K562 (cell line): ENCODE data around the gene ERVFRD-1. TPM values are rescaled to one million over a fixed set of nuclear protein-coding genes. Genes with fewer than 3 reads are reported as not detected.

Source experiments
- ATF3 ChIP-seq, 2 experiments: fragments of 450-650 bp in 1 of 2; sonication (generic) in 1 of 2; formaldehyde crosslinking in 1 of 2; IDR thresholded peaks in 1 of 2; conservative IDR thresholded peaks in 1 of 2; 2 replicates each; pipeline versions ENCODE4 v1.6.1 to v1.8.1; 2016 to 2023; ENCODE audit warnings: mild to moderate bottlenecking in 2 of 2, moderate library complexity in 2 of 2, inconsistent platforms in 1 of 2, missing genetic modification reagents in 1 of 2
- CBFA2T3 ChIP-seq: fragments of 450-650 bp; IDR thresholded peaks from 2 replicates; pipeline ENCODE4 v1.6.1; 2017
- CCAR2 ChIP-seq: fragments of 200-400 bp; formaldehyde crosslinking; IDR thresholded peaks from 2 replicates; pipeline ENCODE4 v1.6.1; 2017; ENCODE audit warnings: mild to moderate bottlenecking, low read depth, low read length
- DPF2 ChIP-seq: fragments of 450-650 bp; IDR thresholded peaks from 2 replicates; pipeline ENCODE4 v1.6.1; 2016
- FOS ChIP-seq: IDR thresholded peaks from 3 replicates; pipeline ENCODE4 v1.6.1; 2011; ENCODE audit not compliant: insufficient read length; ENCODE audit errors: extremely low read depth
- FOXK2 ChIP-seq, 2 experiments: fragments of 450-650 bp; IDR thresholded peaks in 1 of 2; conservative IDR thresholded peaks in 1 of 2; 2 replicates each; pipeline ENCODE4 v1.6.1; 2016; ENCODE audit warnings: low read depth in 2 of 2, mild to moderate bottlenecking in 1 of 2
- HNRNPH1 ChIP-seq: fragments of 200-400 bp; formaldehyde crosslinking; optimal IDR thresholded peaks from 2 replicates; pipeline ENCODE3; 2017; ENCODE audit warnings: low read depth, mild to moderate bottlenecking, low read length, moderate library complexity
- IRF9 ChIP-seq: fragments of 450-650 bp; IDR thresholded peaks from 2 replicates; pipeline ENCODE4 v1.6.1; 2016; ENCODE audit warnings: missing biosample characterization, missing genetic modification characterization
- MECOM ChIP-seq: fragments of 250-450 bp; sonication (Bioruptor Pico); IDR thresholded peaks from 2 replicates; pipeline ENCODE4 v1.8.0; 2022; ENCODE audit warnings: inconsistent platforms
- MED1 ChIP-seq: sonication (generic); formaldehyde crosslinking; IDR thresholded peaks from 2 replicates; pipeline ENCODE4 v1.8.1; 2023; ENCODE audit warnings: missing genetic modification reagents, borderline replicate concordance
- MEF2D ChIP-seq: conservative IDR thresholded peaks from 2 replicates; pipeline ENCODE4 v1.6.1; 2016; ENCODE audit warnings: low read depth, missing genetic modification characterization, missing compliant biosample characterization
- MEIS2 ChIP-seq: fragments of 450-650 bp; IDR thresholded peaks from 2 replicates; pipeline ENCODE4 v1.6.1; 2014; ENCODE audit warnings: mild to moderate bottlenecking; ENCODE audit not compliant: partially characterized antibody
- MTA2 ChIP-seq: fragments of 450-650 bp; IDR thresholded peaks from 2 replicates; pipeline ENCODE4 v1.6.1; 2016; ENCODE audit warnings: low read depth
- NCOA4 ChIP-seq: fragments of 450-650 bp; IDR thresholded peaks from 2 replicates; pipeline ENCODE4 v1.6.1; 2018; ENCODE audit warnings: mild to moderate bottlenecking; ENCODE audit not compliant: partially characterized antibody
- NFE2L1 ChIP-seq: fragments of 450-650 bp; IDR thresholded peaks from 2 replicates; pipeline ENCODE4 v1.6.1; 2016; ENCODE audit warnings: missing genetic modification characterization, low read depth, mild to moderate bottlenecking, missing compliant biosample characterization, moderate library complexity, borderline replicate concordance
- NFIX ChIP-seq: fragments of 250-450 bp; sonication (Bioruptor Pico); IDR thresholded peaks from 2 replicates; pipeline ENCODE4 v1.4.0; 2020; ENCODE audit warnings: low read depth, mild to moderate bottlenecking, moderate library complexity
- NFXL1 ChIP-seq: fragments of 450-650 bp; formaldehyde crosslinking; IDR thresholded peaks from 2 replicates; pipeline ENCODE4 v1.4.0; 2021; ENCODE audit warnings: mild to moderate bottlenecking
- RBM39 ChIP-seq: fragments of 200-400 bp; formaldehyde crosslinking; optimal IDR thresholded peaks from 2 replicates; pipeline ENCODE3; 2018; ENCODE audit warnings: low read depth, low read length
- RCOR1 ChIP-seq, 2 experiments: IDR thresholded peaks; 2 replicates each; pipeline ENCODE4 v1.6.1; 2012; ENCODE audit warnings: low read depth in 2 of 2, low read length in 2 of 2, borderline replicate concordance in 1 of 2, improper control_type of control experiment in 1 of 2
- TCF15 ChIP-seq: fragments of 250-450 bp; sonication (Bioruptor Pico); IDR thresholded peaks from 2 replicates; pipeline ENCODE4 v1.8.0; 2022; ENCODE audit warnings: moderate library complexity, mild to moderate bottlenecking, inconsistent platforms
- THAP7 ChIP-seq: fragments of 250-450 bp; sonication (Bioruptor Pico); IDR thresholded peaks from 2 replicates; pipeline ENCODE4 v1.5.0; 2021
- ZNF165 ChIP-seq: fragments of 250-450 bp; sonication (Bioruptor Pico); IDR thresholded peaks from 2 replicates; pipeline ENCODE4 v1.4.0; 2020; ENCODE audit warnings: borderline replicate concordance
- ZNF589 ChIP-seq: fragments of 200-800 bp; sonication (Bioruptor generic); IDR thresholded peaks from 2 replicates; pipeline ENCODE4 v1.6.1; 2016; ENCODE audit warnings: low read depth, missing genetic modification characterization, missing compliant biosample characterization
- polyA plus RNA-seq, 8 experiments: library from polyadenylated mRNA; depleted of rRNA in 4 of 8; stranded (reverse) in 5 of 8; unstranded in 3 of 8; fragments of >200 nt; fragmentation: Nextera tagmentation in 2 of 8; fragmentation: Illumina TruSeq in 1 of 8; extraction: Ambion mirVana in 2 of 8; extraction: Trizol in 1 of 8; gene quantifications; 2 replicates each; pipeline versions ENCODE4 v1.2.1 to v1.2.3, GENCODE V29; 2011 to 2014; ENCODE audit warnings: inconsistent platforms in 1 of 8, missing spikeins in 1 of 8
- total RNA-seq, 7 experiments: library from RNA; depleted of rRNA in 6 of 7; stranded (reverse); fragments of >200 nt in 6 of 7; fragmentation: Illumina TruSeq in 2 of 7; extraction: Trizol in 2 of 7; gene quantifications; 2 replicates each; pipeline versions ENCODE4 v1.2.1 to v1.2.3, GENCODE V29; 2011 to 2021; ENCODE audit warnings: low replicate concordance in 1 of 7

Gene ERVFRD-1
- total and polyA plus RNA-seq, 9 of the 15 experiments (the other 6 are each of a cell fraction or from before 2014, with no cell fraction given): 0.05 to 0.14 (median 0.09) TPM; not detected in 2

- TF ChIP-seq MTA2 (no peak), NFXL1 (CRISPR knock-in tag) (no peak), FOS (no peak), RCOR1 (IDR thresholded peaks at IDR 0.05; ENCODE audit: borderline replicate concordance in 1 of 2, low read depth in 2 of 2, low read length in 2 of 2) (peak in 1 of 2 experiments; percentile 61; a peak in 1 of 4 replicates), HNRNPH1 (no peak), ZNF589 (no peak), THAP7 (no peak), CCAR2 (no peak), NFIX (CRISPR knock-in tag) (0 out of 2 replicates have a peak, but pooled peaks have one; percentile 14), RBM39 (no peak), NFE2L1 (tag) (no peak), FOXK2 (conservative IDR thresholded peaks at IDR 0.05 in 1 of 2, IDR thresholded peaks at IDR 0.05 in 1 of 2; ENCODE audit: low read depth in 2 of 2) (no peak), ATF3 (IDR thresholded peaks at IDR 0.05) (peak; percentile 75), ATF3 (CRISPR knock-in tag; conservative IDR thresholded peaks at IDR 0.05) (no peak), MECOM (CRISPR knock-in tag) (no peak), CBFA2T3 (peak; percentile 77), MED1 (no peak), NCOA4 (no peak), MEF2D (tag) (no peak), MEIS2 (peak; percentile 87), DPF2 (0 out of 2 replicates have a peak, but pooled peaks have one; percentile 16), TCF15 (no peak), IRF9 (tag) (no peak), ZNF165 (no peak)
These were observed 8.9 kb upstream of the ERVFRD-1 start (continued) for GRCh38 chr6:11120271-11121005.
